ENCODE data around the gene USH2A. TPM values are rescaled to one million over a fixed set of nuclear protein-coding genes. Genes with fewer than 3 reads are reported as not detected.

Gene USH2A
- total RNA-seq, 2 experiments from 2014 or later: not detected

- Mint-ChIP-seq H3K27ac (no peak overlapping the region), H3K9me3 (peaks cover 2% of the 10 kb centered on the region), H3K27me3 (no peaks in the 10 kb centered on the region), H3K4me1 (no peaks in the 10 kb centered on the region), H3K4me3 (no peak overlapping the region), H3K36me3 (no peaks in the 10 kb centered on the region)
- DNase-seq: no peak
Observed at GRCh38 chr1:215718575-215719287, 704.5 kb downstream of the USH2A start.

- no peak for DNase-seq
- Mint-ChIP-seq H3K4me1 (no peaks in the 10 kb centered on the region), H3K27me3 (no peaks in the 10 kb centered on the region), H3K9me3 (peaks cover 2% of the 10 kb centered on the region), H3K4me3 (no peak overlapping the region), H3K36me3 (no peaks in the 10 kb centered on the region), H3K27ac (no peak overlapping the region)
Observed at GRCh38 chr1:215717677-215718426, 705.4 kb downstream of the USH2A start.

- DNase-seq: no peak
- Mint-ChIP-seq H3K4me3 (no peak overlapping the region), H3K36me3 (no peaks in the 10 kb centered on the region), H3K27ac (no peak overlapping the region), H3K4me1 (no peaks in the 10 kb centered on the region), H3K27me3 (no peaks in the 10 kb centered on the region), H3K9me3 (no peaks in the 10 kb centered on the region)
Observed at GRCh38 chr1:215710899-215711225, 712.4 kb downstream of the USH2A start.

- no peak overlapping the region for H3K27ac Mint-ChIP-seq
- H3K9me3 Mint-ChIP-seq: no peaks in the 10 kb centered on the region
- H3K4me3 Mint-ChIP-seq: no peak overlapping the region
- H3K4me1 Mint-ChIP-seq: no peaks in the 10 kb centered on the region
- H3K27me3 Mint-ChIP-seq: no peaks in the 10 kb centered on the region
- no peak for DNase-seq
- H3K36me3 Mint-ChIP-seq: no peaks in the 10 kb centered on the region
Observed at GRCh38 chr1:215710036-215710898, 713.0 kb downstream of the USH2A start.

GRCh38 chr1:215704089-215704860 lies 719.0 kb downstream of the USH2A start:
- Mint-ChIP-seq H3K36me3 (no peaks in the 10 kb centered on the region), H3K27ac (no peak overlapping the region), H3K27me3 (no peaks in the 10 kb centered on the region), H3K9me3 (peaks cover 7% of the 10 kb centered on the region), H3K4me1 (no peaks in the 10 kb centered on the region), H3K4me3 (no peak overlapping the region)
- no peak for DNase-seq

GRCh38 chr1:215682232-215682631 lies 741.0 kb downstream of the USH2A start:
- no peak for DNase-seq
- Mint-ChIP-seq H3K4me3 (no peak overlapping the region), H3K27ac (no peak overlapping the region), H3K36me3 (no peaks in the 10 kb centered on the region), H3K4me1 (no peaks in the 10 kb centered on the region), H3K9me3 (no peaks in the 10 kb centered on the region), H3K27me3 (no peaks in the 10 kb centered on the region)

GRCh38 chr1:215681041-215681440 lies 742.2 kb downstream of the USH2A start:
- Mint-ChIP-seq H3K27ac (no peak overlapping the region), H3K4me3 (no peak overlapping the region), H3K9me3 (no peaks in the 10 kb centered on the region), H3K36me3 (no peaks in the 10 kb centered on the region), H3K4me1 (no peaks in the 10 kb centered on the region), H3K27me3 (no peaks in the 10 kb centered on the region)
- DNase-seq: no peak

GRCh38 chr1:215679231-215679630 lies 744.0 kb downstream of the USH2A start:
- DNase-seq: no peak
- no peaks in the 10 kb centered on the region for H3K36me3 Mint-ChIP-seq

GRCh38 chr1:215677112-215677511 lies 746.1 kb downstream of the USH2A start:
- Mint-ChIP-seq H3K9me3 (no peaks in the 10 kb centered on the region), H3K4me1 (no peaks in the 10 kb centered on the region), H3K27ac (no peak overlapping the region), H3K4me3 (no peak overlapping the region), H3K36me3 (no peaks in the 10 kb centered on the region), H3K27me3 (no peaks in the 10 kb centered on the region)
- DNase-seq: no peak

More at GRCh38 chr1:215679231-215679630, 744.0 kb downstream of the USH2A start:
- no peaks in the 10 kb centered on the region for H3K27me3 Mint-ChIP-seq
- no peaks in the 10 kb centered on the region for H3K4me1 Mint-ChIP-seq
- no peak overlapping the region for H3K4me3 Mint-ChIP-seq
- no peak overlapping the region for H3K27ac Mint-ChIP-seq
- H3K9me3 Mint-ChIP-seq: no peaks in the 10 kb centered on the region

- H3K36me3 Mint-ChIP-seq: no peaks in the 10 kb centered on the region
- no peak for DNase-seq
- H3K9me3 Mint-ChIP-seq: peaks cover 2% of the 10 kb centered on the region
- no peaks in the 10 kb centered on the region for H3K27me3 Mint-ChIP-seq
- H3K4me1 Mint-ChIP-seq: no peaks in the 10 kb centered on the region
- no peak overlapping the region for H3K4me3 Mint-ChIP-seq
- no peak overlapping the region for H3K27ac Mint-ChIP-seq
Observed at GRCh38 chr1:215673943-215674342, 749.3 kb downstream of the USH2A start.

- no peak overlapping the region for H3K27ac Mint-ChIP-seq
- H3K4me3 Mint-ChIP-seq: no peak overlapping the region
- H3K36me3 Mint-ChIP-seq: no peaks in the 10 kb centered on the region
- no peaks in the 10 kb centered on the region for H3K27me3 Mint-ChIP-seq
- no peak for DNase-seq
- no peaks in the 10 kb centered on the region for H3K4me1 Mint-ChIP-seq
- H3K9me3 Mint-ChIP-seq: peaks cover 2% of the 10 kb centered on the region
Observed at GRCh38 chr1:215672482-215672881, 750.8 kb downstream of the USH2A start.

GRCh38 chr1:215669806-215670491 lies 753.3 kb downstream of the USH2A start:
- Mint-ChIP-seq H3K27ac (no peak overlapping the region), H3K4me3 (no peak overlapping the region)

GRCh38 chr1:215667761-215668160 lies 755.5 kb downstream of the USH2A start:
- no peaks in the 10 kb centered on the region for H3K36me3 Mint-ChIP-seq

More at GRCh38 chr1:215669806-215670491, 753.3 kb downstream of the USH2A start:
- no peaks in the 10 kb centered on the region for H3K27me3 Mint-ChIP-seq
- H3K4me1 Mint-ChIP-seq: no peaks in the 10 kb centered on the region
- H3K36me3 Mint-ChIP-seq: no peaks in the 10 kb centered on the region
- no peak for DNase-seq
- H3K9me3 Mint-ChIP-seq: peaks cover 2% of the 10 kb centered on the region

GRCh38 chr1:215665215-215665614 lies 758.0 kb downstream of the USH2A start:
- H3K9me3 Mint-ChIP-seq: peaks cover 2% of the 10 kb centered on the region
- no peaks in the 10 kb centered on the region for H3K27me3 Mint-ChIP-seq
- H3K36me3 Mint-ChIP-seq: no peaks in the 10 kb centered on the region
- H3K4me1 Mint-ChIP-seq: no peaks in the 10 kb centered on the region
- H3K27ac Mint-ChIP-seq: no peak overlapping the region
- H3K4me3 Mint-ChIP-seq: no peak overlapping the region
- DNase-seq: no peak

More at GRCh38 chr1:215667761-215668160, 755.5 kb downstream of the USH2A start:
- DNase-seq: no peak
- peaks cover 2% of the 10 kb centered on the region for H3K9me3 Mint-ChIP-seq
- H3K4me1 Mint-ChIP-seq: no peaks in the 10 kb centered on the region
- no peaks in the 10 kb centered on the region for H3K27me3 Mint-ChIP-seq
- no peak overlapping the region for H3K27ac Mint-ChIP-seq
- no peak overlapping the region for H3K4me3 Mint-ChIP-seq
